ENCODE results near the gene CCDC74A.

DNA sequence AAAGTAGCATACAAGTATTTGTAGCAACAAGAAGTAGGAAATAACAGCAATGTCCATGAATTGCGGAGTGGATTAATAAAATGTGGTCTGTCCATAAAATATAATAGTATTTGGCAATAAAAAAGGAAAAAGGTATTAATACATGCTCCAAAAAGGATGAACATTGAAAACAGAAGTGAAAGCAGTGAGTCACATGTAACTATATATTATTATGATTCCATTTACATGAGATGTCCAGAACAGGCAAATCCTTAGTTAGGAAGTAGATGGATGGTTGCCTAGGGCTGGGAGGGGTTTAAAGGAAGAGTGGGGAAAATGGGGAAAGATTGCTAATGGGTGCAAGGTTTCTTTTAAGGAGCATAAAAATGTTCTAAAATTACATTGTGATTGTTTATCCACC, 44.5 kb downstream of the CCDC74A start:
- no peak for TF ChIP-seq CCAR2 (IDR thresholded peaks at IDR 0.05; ENCODE audit: low read depth, low read length)
- TF ChIP-seq CTCF (IDR thresholded peaks at IDR 0.05 in 2 of 3, conservative IDR thresholded peaks at IDR 0.05 in 1 of 3; ENCODE audit: insufficient read depth in 2 of 3, low read depth in 1 of 3, low read length in 3 of 3) = no peak
- TF ChIP-seq ZNF134 (CRISPR knock-in tag; conservative IDR thresholded peaks at IDR 0.05) = no peak
- TF ChIP-seq EP400 (IDR thresholded peaks at IDR 0.05) = no peak
- TF ChIP-seq MYC (IDR thresholded peaks at IDR 0.05; ENCODE audit: low read depth, low read length) = no peak
- TF ChIP-seq MYC (CRISPR knock-in tag; IDR thresholded peaks at IDR 0.05; ENCODE audit: borderline replicate concordance, low read depth) = no peak
- TF ChIP-seq CEBPB (tag; IDR thresholded peaks at IDR 0.05) = no peak
- no peak for TF ChIP-seq LARP7 (IDR thresholded peaks at IDR 0.05)
- no peak for TF ChIP-seq PHF8 (IDR thresholded peaks at IDR 0.05; ENCODE audit: borderline replicate concordance, low read length)

Data from K562 (cell line).